ENCODE results near the gene SPATA17. TPM values are rescaled to one million over a fixed set of nuclear protein-coding genes. Genes with fewer than 3 reads are reported as not detected.
"Not testable (repeated sequence)": the region's sequence is repeated elsewhere in the genome, so short reads cannot be mapped to it uniquely, and the experiment has no call there.

Gene SPATA17
- total RNA-seq, 8 experiments from 2014 or later: 1.1 to 26.1 (median 6.4) TPM

DNA sequence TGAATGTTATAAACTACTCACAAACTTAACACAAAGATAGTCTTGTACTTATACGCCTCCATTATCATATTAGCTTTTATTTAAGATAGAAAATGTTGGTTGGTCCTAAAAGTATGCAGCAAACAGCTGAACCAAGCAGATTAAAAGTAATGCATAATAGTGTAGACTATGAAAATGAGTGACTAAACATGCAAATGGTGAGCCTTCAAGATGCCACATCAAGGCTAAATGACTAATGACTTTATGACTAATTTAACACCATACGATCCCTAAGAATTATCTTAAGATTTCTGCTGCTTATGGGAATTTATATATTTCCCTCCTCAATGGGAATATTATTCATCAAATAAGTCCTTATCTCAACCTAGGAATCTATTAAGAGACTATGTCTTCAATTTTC is 4.8 kb upstream of the SPATA17 start:
- Histone ChIP-seq H3K4me1 (replicated peaks in 1 of 2) (peaks cover 7 to 35% of the 10 kb centered on the region in 2 donors), H3K27ac (no peak overlapping the region), H3K4me3 (no peak overlapping the region)
- in situ Hi-C loops (cut with MboI; ENCODE audit: low pct_unique_long_range_greater_than_20kb in 2 of 9, low sequenced_read_pairs in 9 of 9, unreplicated experiment in 9 of 9): no loop called here
- 0 to 100% (median 86%) methylated on average over 1 to 2 of the region's 2 CpGs; no CpG with 5 or more reads in 1 of the 10 experiments for WGBS, 10 experiments
- ATAC-seq (replicated peaks in 6 of 8): peak in 1 of 8 experiments; percentile 6

GRCh38 chr1:217627431-217627830 is 3.7 kb upstream of the SPATA17 start:
- H3K4me1 ChIP-seq (replicated peaks in 1 of 2): peaks cover 11 to 32% of the 10 kb centered on the region in 2 donors
- no peak for ATAC-seq (replicated peaks in 6 of 8)
- H3K4me3 ChIP-seq: no peak overlapping the region
- no peak overlapping the region for H3K27ac ChIP-seq
- WGBS, 10 experiments: 0 to 74% (median 33%) methylated on average over 1 to 3 of the region's 3 CpGs
- in situ Hi-C loops (cut with MboI; ENCODE audit: low pct_unique_long_range_greater_than_20kb in 2 of 9, low sequenced_read_pairs in 9 of 9, unreplicated experiment in 9 of 9): no loop called here

DNA sequence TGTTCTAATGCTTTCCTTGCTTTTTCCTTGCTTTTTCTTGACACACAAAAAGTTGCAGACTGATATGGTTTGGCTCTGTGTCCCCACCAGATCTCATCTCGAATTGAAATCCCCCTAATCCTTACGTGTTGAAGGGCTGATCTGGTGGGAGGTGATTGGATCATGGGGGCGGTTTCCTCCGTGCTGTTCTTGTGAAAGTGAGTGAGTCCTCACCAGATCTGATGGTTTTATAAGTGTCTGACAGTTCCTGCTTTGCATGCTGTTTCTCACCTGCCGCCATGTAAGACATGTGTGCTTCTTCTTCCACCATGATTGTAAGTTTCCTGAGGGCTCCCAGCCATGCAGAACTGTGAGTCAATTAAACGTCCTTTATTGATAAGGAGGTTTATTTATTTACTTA is 11.3 kb downstream of the SPATA17 start:
- Histone ChIP-seq H3K27ac (no peak overlapping the region), H3K4me1 (replicated peaks in 1 of 2) (no peaks in the 10 kb centered on the region), H3K4me3 (no peak overlapping the region)
- in situ Hi-C loops (cut with MboI; ENCODE audit: low pct_unique_long_range_greater_than_20kb in 2 of 9, low sequenced_read_pairs in 9 of 9, unreplicated experiment in 9 of 9): no loop called here
- ATAC-seq (replicated peaks in 6 of 8): no peak
- WGBS, 10 experiments: 55 to 90% (median 82%) methylated on average over 2 to 6 of the region's 6 CpGs; no CpG with 5 or more reads in 2 of the 10 experiments

DNA sequence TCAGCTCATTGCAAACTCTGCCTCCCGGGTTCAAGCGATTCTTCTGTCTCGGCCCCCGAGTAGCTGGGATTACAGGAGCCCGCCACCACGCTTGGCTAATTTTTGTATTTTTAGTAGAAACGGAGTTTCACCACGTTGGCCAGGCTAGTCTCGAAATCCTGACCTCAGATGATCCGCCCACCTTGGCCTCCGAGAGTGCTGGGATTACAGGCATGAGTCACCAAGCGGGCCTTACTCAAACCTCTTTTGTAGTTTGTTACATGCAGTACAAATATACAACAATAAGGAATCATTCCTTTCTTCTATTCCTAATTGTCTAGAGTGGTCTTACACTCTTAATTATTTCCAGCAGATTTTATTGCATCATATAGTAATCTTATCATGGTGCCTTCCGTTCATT is 16.6 kb downstream of the SPATA17 start:
- no peaks in the 10 kb centered on the region for H3K4me1 ChIP-seq (replicated peaks in 1 of 2)
- H3K27ac ChIP-seq: no peak overlapping the region
- 72 to 100% (median 90%) methylated on average over 1 to 13 of the region's 13 CpGs; no CpG with 5 or more reads in 1 of the 10 experiments for WGBS, 10 experiments
- in situ Hi-C loops (cut with MboI; ENCODE audit: low pct_unique_long_range_greater_than_20kb in 2 of 9, low sequenced_read_pairs in 9 of 9, unreplicated experiment in 9 of 9): no loop called here
- no peak for ATAC-seq (replicated peaks in 6 of 8)
- H3K4me3 ChIP-seq: no peak overlapping the region

GRCh38 chr1:217650674-217651073 is 19.5 kb downstream of the SPATA17 start:
- Histone ChIP-seq H3K4me3 (no peak overlapping the region), H3K27ac (no peak overlapping the region), H3K4me1 (replicated peaks in 1 of 2) (no peaks in the 10 kb centered on the region)
- 56 to 100% (median 90%) methylated on average over 1 to 4 of the region's 4 CpGs; no CpG with 5 or more reads in 1 of the 10 experiments for WGBS, 10 experiments
- ATAC-seq (replicated peaks in 6 of 8): no peak
- in situ Hi-C loops (cut with MboI; ENCODE audit: low pct_unique_long_range_greater_than_20kb in 2 of 9, low sequenced_read_pairs in 9 of 9, unreplicated experiment in 9 of 9): no loop called here

DNA sequence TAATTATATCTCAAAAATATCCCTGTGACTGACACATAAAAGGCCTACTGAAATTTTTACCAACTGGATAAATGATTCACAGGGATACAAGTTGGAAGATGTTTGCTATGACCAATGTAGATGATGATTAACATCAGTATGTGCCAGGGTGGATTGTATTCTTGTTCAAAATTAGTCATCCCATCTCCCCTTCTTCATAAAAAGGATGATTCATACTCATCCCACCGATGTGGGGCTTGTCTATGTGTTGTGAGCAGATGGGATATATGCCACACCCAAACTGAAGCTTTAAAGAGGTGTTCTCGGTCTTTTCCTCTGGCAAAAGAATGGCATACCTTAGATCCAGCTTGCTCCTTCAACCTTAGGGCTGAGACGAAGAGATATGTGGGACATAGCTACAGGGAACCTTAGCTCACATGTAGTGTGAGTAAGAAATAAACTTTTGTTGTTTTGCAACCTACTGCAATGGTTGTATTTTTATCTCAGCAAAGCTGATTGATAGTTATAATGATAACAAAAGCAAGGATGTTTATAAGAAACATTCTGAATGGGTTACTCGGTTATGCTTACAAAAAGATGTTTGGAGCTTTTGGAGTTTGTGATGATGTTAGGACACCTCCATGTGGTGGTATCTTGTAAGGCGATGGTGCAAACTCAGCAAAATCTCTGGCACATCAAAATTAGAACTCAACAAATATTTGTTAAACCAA is 29.4 kb downstream of the SPATA17 start:
- peak in 3 of 8 experiments; percentile 23 to 96 (median 89) for ATAC-seq (replicated peaks in 6 of 8)
- in situ Hi-C loops (cut with MboI; ENCODE audit: low pct_unique_long_range_greater_than_20kb in 2 of 9, low sequenced_read_pairs in 9 of 9, unreplicated experiment in 9 of 9): no loop called here
- Histone ChIP-seq H3K27ac (no peak overlapping the region), H3K4me3 (no peak overlapping the region), H3K4me1 (replicated peaks in 1 of 2) (no peaks in the 10 kb centered on the region)
- 24 to 90% (median 62%) methylated on average over 1 to 5 of the region's 5 CpGs for WGBS, 10 experiments

DNA sequence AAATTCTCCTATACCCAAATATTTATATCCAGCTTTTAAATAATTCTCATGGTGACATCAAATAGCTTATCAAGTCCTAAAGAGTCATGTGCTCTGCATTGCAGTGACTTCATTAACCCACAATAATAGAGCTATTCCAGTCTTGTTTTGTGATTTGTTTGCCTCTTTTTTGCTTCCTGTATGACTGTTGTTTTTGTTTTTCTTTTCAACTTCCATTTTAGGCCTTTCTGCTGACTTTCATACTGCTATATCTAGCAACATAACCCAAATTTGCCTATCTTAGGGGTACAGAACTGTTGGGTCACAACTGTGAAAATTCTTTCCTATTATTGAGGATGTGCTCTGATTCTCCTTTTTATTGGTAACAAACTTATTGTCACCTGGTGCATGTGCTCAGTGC is 30.3 kb downstream of the SPATA17 start:
- no peak for ATAC-seq (replicated peaks in 6 of 8)
- no peaks in the 10 kb centered on the region for H3K4me1 ChIP-seq (replicated peaks in 1 of 2)
- H3K4me3 ChIP-seq: no peak overlapping the region
- in situ Hi-C loops (cut with MboI; ENCODE audit: low pct_unique_long_range_greater_than_20kb in 2 of 9, low sequenced_read_pairs in 9 of 9, unreplicated experiment in 9 of 9): no loop called here
- H3K27ac ChIP-seq: no peak overlapping the region

- ATAC-seq (replicated peaks in 6 of 8): peak in 4 of 8 experiments; percentile 27 to 94 (median 78)
- Histone ChIP-seq H3K4me1 (replicated peaks in 1 of 2) (peaks cover 0 to 11% of the 10 kb centered on the region in 2 donors), H3K4me3 (no peak overlapping the region), H3K27ac (no peak overlapping the region)
- in situ Hi-C loops (cut with MboI; ENCODE audit: low pct_unique_long_range_greater_than_20kb in 2 of 9, low sequenced_read_pairs in 9 of 9, unreplicated experiment in 9 of 9): no loop called here
- 0 to 88% (median 59%) methylated on average over 1 to 2 of the region's 2 CpGs for WGBS, 10 experiments
Measured at GRCh38 chr1:217668351-217668940, 37.3 kb downstream of the SPATA17 start.

DNA sequence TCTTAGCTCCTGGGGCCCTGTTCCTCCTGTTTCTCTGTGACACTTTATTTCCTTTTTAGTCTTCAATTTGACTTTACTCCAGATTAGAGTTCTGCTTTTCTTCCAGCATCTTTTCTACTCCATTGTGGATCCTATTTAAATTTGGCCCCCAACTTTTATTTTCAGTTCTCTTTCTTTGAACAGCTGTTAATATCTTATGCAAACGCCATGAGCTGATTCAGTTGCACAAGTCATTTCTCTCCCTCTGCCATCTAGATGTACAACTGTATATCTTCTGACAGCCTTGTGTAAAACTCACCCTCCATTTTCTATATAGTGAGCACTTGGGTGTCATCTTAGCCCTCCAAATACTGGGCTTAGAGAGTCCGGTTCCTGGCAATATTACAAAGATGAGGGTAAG is 42.2 kb downstream of the SPATA17 start:
- in situ Hi-C loops (cut with MboI; ENCODE audit: low pct_unique_long_range_greater_than_20kb in 2 of 9, low sequenced_read_pairs in 9 of 9, unreplicated experiment in 9 of 9): no loop called here
- Histone ChIP-seq H3K4me1 (replicated peaks in 1 of 2) (peaks cover 0 to 9% of the 10 kb centered on the region in 2 donors), H3K27ac (no peak overlapping the region), H3K4me3 (no peak overlapping the region)
- ATAC-seq (replicated peaks in 6 of 8): no peak
- WGBS, 10 experiments: 38 to 95% (median 71%) methylated on average over 1 to 2 of the region's 2 CpGs

DNA sequence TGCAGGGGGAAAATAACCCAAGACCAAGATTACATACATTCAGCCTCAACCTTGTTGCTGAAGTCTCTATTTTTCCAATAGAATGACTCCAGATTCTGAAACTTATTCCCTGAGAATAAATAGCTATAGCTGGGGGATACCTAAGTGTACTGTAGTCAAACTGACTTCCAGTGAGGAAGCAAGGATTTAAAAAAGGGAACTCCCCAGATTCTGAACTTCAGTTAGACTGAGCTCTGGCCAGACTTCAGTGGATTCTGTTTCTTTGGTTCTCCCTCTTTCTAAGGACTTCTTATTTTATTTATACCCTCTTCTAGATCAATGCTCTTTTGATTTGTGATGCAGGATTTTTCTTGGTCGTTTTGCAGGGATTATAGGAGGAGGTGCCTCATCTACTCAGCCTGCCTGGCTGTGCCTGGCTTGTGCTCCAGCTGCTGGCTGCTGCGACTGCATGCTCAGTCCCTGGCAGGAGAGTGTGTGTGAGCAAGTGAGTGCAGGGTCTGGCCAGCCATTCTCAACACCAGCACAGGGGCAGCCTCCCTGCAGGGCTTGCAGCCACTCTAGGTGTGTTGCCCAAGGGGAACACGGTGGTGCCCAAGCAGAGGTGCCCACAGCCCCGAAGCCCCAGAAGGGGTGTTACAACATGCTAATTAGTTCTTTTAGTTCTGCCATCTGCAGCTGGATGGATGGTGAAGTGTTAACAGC is 43.0 kb downstream of the SPATA17 start:
- peaks cover 0 to under 1% of the 10 kb centered on the region in 2 donors for H3K4me1 ChIP-seq (replicated peaks in 1 of 2)
- 0 to 80% (median 46%) methylated on average over 1 to 4 of the region's 4 CpGs; no CpG with 5 or more reads in 2 of the 10 experiments for WGBS, 10 experiments
- H3K4me3 ChIP-seq: no peak overlapping the region
- H3K27ac ChIP-seq: no peak overlapping the region
- in situ Hi-C loops (cut with MboI; ENCODE audit: low pct_unique_long_range_greater_than_20kb in 2 of 9, low sequenced_read_pairs in 9 of 9, unreplicated experiment in 9 of 9): no loop called here
- ATAC-seq (replicated peaks in 6 of 8): peak in 1 of 8 experiments; percentile 36

DNA sequence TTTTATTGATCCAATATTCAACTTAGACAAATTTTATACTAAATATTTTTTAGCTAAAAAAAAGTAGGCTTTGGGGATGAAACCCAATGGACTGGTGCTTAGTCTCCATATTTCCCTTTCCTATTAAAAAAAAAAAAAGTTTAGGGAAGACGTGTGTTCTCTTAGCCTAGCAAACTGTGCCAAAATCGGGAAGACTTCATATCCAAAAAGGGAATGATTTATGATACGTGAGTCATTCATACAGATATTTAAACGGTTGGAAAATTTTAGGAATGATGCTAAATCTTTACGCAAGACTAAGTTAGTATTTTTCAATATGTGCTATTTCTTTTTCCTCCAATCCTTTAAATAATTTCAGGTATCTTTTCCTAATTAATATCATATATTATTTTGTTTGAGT is 50.7 kb downstream of the SPATA17 start:
- 25 to 100% (median 86%) methylated on average over 1 to 5 of the region's 5 CpGs for WGBS, 10 experiments
- in situ Hi-C loops (cut with MboI; ENCODE audit: low pct_unique_long_range_greater_than_20kb in 2 of 9, low sequenced_read_pairs in 9 of 9, unreplicated experiment in 9 of 9): no loop called here
- Histone ChIP-seq H3K27ac (no peak overlapping the region), H3K4me3 (no peak overlapping the region), H3K4me1 (replicated peaks in 1 of 2) (no peaks in the 10 kb centered on the region)
- ATAC-seq (replicated peaks in 6 of 8): no peak

DNA sequence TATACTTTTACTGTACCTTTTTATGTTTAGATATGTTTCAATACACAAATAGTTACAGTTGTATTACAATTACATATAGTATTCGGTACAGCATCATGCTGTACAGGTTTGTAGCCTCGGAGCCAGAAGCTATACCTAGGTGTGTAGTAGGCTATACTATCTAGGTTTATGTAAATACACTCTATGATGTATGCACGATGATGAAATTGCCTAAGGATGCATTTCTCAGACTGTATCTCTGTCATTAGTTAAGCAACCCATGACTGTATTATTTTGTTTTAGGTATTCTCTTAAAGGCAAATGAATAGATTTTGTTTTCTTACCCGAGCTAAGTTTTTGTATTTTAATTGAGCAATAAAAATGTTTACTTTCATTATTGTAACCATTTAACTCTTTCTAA is 56.4 kb downstream of the SPATA17 start:
- H3K27ac ChIP-seq: no peak overlapping the region
- 29 to 93% (median 87%) methylated on average over 2 to 4 of the region's 4 CpGs for WGBS, 10 experiments
- H3K4me1 ChIP-seq (replicated peaks in 1 of 2): no peaks in the 10 kb centered on the region
- in situ Hi-C loops (cut with MboI; ENCODE audit: low pct_unique_long_range_greater_than_20kb in 2 of 9, low sequenced_read_pairs in 9 of 9, unreplicated experiment in 9 of 9): no loop called here
- no peak for ATAC-seq (replicated peaks in 6 of 8)
- H3K4me3 ChIP-seq: no peak overlapping the region

DNA sequence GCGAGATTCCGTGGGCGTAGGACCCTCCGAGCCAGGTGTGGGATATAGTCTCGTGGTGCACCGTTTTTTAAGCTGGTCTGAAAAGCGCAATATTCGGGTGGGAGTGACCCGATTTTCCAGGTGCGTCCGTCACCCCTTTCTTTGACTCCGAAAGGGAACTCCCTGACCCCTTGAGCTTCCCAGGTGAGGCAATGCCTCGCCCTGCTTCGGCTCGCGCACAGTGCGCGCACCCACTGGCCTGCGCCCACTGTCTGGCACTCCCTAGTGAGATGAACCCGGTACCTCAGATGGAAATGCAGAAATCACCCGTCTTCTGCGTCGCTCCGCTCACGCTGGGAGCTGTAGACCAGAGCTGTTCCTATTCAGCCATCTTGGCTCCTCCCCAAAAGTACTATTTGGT is 65.0 kb downstream of the SPATA17 start:
- 40 to 100% (median 98%) methylated on average over 1 to 6 of the region's 25 CpGs; no CpG with 5 or more reads in 4 of the 10 experiments for WGBS, 10 experiments

More for the DNA sequence above, 65.0 kb downstream of the SPATA17 start:
- ATAC-seq (replicated peaks in 6 of 8); H3K4me3 ChIP-seq; in situ Hi-C loops (cut with MboI; ENCODE audit: low pct_unique_long_range_greater_than_20kb in 2 of 9, low sequenced_read_pairs in 9 of 9, unreplicated experiment in 9 of 9); H3K27ac ChIP-seq; H3K4me1 ChIP-seq (replicated peaks in 1 of 2): not testable (repeated sequence)
